ENCODE data around the gene KITLG.

GRCh38 chr12:88562151-88562550 lies 18.1 kb downstream of the KITLG start:
- TF ChIP-seq ARNTL (CRISPR knock-in tag; IDR thresholded peaks at IDR 0.05; ENCODE audit: borderline replicate concordance, low read depth) (no peak), ZFP3 (CRISPR knock-in tag; IDR thresholded peaks at IDR 0.05) (no peak), CREB5 (CRISPR knock-in tag; IDR thresholded peaks at IDR 0.05; ENCODE audit: low read depth) (no peak), ZNF565 (CRISPR knock-in tag; conservative IDR thresholded peaks at IDR 0.05; ENCODE audit: low read depth) (no peak), ZC3H10 (CRISPR knock-in tag; IDR thresholded peaks at IDR 0.05) (no peak), CSRNP3 (CRISPR knock-in tag; IDR thresholded peaks at IDR 0.05) (no peak), PATZ1 (CRISPR knock-in tag; IDR thresholded peaks at IDR 0.05; ENCODE audit: borderline replicate concordance) (no peak), RARB (CRISPR knock-in tag; IDR thresholded peaks at IDR 0.05) (no peak), ZFP30 (CRISPR knock-in tag; IDR thresholded peaks at IDR 0.05) (no peak), CSDC2 (CRISPR knock-in tag; IDR thresholded peaks at IDR 0.05) (no peak), TCF4 (CRISPR knock-in tag; IDR thresholded peaks at IDR 0.05; ENCODE audit: borderline replicate concordance) (no peak)
